Endothelial cell (in vitro differentiated cells): ENCODE measurements around the gene SNCAIP. TPM values are rescaled to one million over a fixed set of nuclear protein-coding genes. Genes with fewer than 3 reads are reported as not detected.

Source experiments
- DNase-seq: peaks from one replicate; pipeline ENCODE4 v3.0.0; 2021; ENCODE audit warnings: low spot score
- H3K27ac Mint-ChIP-seq: one replicate; pipeline ENCODE4 v1.8.0; 2021; ENCODE audit warnings: mixed read lengths, inconsistent platforms; ENCODE audit not compliant: unreplicated experiment
- H3K27me3 Mint-ChIP-seq: one replicate; pipeline ENCODE4 v1.8.0; 2021; ENCODE audit warnings: mild to moderate bottlenecking, moderate library complexity, mixed read lengths, inconsistent platforms; ENCODE audit not compliant: unreplicated experiment
- H3K36me3 Mint-ChIP-seq: one replicate; pipeline ENCODE4 v1.8.0; 2021; ENCODE audit warnings: mild to moderate bottlenecking, low read depth, mixed read lengths, inconsistent platforms; ENCODE audit not compliant: unreplicated experiment
- H3K4me1 Mint-ChIP-seq: one replicate; pipeline ENCODE4 v1.8.0; 2021; ENCODE audit warnings: mild to moderate bottlenecking, mixed read lengths, inconsistent platforms; ENCODE audit not compliant: unreplicated experiment
- H3K4me3 Mint-ChIP-seq: one replicate; pipeline ENCODE4 v1.8.0; 2021; ENCODE audit warnings: mild to moderate bottlenecking, mixed read lengths, inconsistent platforms; ENCODE audit not compliant: unreplicated experiment
- H3K9me3 Mint-ChIP-seq: one replicate; pipeline ENCODE4 v1.8.0; 2021; ENCODE audit warnings: mixed read lengths, inconsistent platforms; ENCODE audit not compliant: unreplicated experiment
- CTCF ChIP-seq: fragments of 200-600 bp; sonication (generic); IDR thresholded peaks from one replicate; pipeline ENCODE4 v1.5.0; 2021; ENCODE audit warnings: antibody characterized with exemption; ENCODE audit not compliant: unreplicated experiment
- total RNA-seq: library from RNA; stranded (reverse); fragmentation: NEBNext Ultra II Directional; extraction: Animal tissue kit (Norgen Biotek cat#: 25700); gene quantifications from one replicate; pipeline ENCODE4 v1.2.1, GENCODE V29; 2021; ENCODE audit not compliant: unreplicated experiment

SNCAIP gene
- total RNA-seq, 1 donor from 2014 or later = 254 TPM

- H3K4me1 Mint-ChIP-seq = peaks cover 35% of the 10 kb centered on the region
- H3K9me3 Mint-ChIP-seq = no peaks in the 10 kb centered on the region
- DNase-seq = no peak
- no peaks in the 10 kb centered on the region for H3K36me3 Mint-ChIP-seq
- H3K27me3 Mint-ChIP-seq = peaks cover 3% of the 10 kb centered on the region
- TF ChIP-seq CTCF = no peak
- no peak overlapping the region for H3K27ac Mint-ChIP-seq
- no peak overlapping the region for H3K4me3 Mint-ChIP-seq
Measured at GRCh38 chr5:122304471-122305215, 7.4 kb upstream of the SNCAIP start.

- Mint-ChIP-seq H3K36me3 (peaks cover 9% of the 10 kb centered on the region), H3K27ac (peak overlapping the region; percentile 92), H3K4me1 (peaks cover 49% of the 10 kb centered on the region), H3K27me3 (peaks cover 3% of the 10 kb centered on the region), H3K9me3 (no peaks in the 10 kb centered on the region), H3K4me3 (peak overlapping the region; percentile 16)
- TF ChIP-seq CTCF = no peak
- no peak for DNase-seq
Measured at GRCh38 chr5:122306461-122306860, 5.6 kb upstream of the SNCAIP start.

- TF ChIP-seq CTCF = no peak
- Mint-ChIP-seq H3K4me1 (peaks cover 67% of the 10 kb centered on the region), H3K4me3 (peak overlapping the region; percentile 94), H3K27ac (peak overlapping the region; percentile 88), H3K9me3 (no peaks in the 10 kb centered on the region), H3K27me3 (peaks cover 8% of the 10 kb centered on the region), H3K36me3 (peaks cover 33% of the 10 kb centered on the region)
- no peak for DNase-seq
Measured at GRCh38 chr5:122310889-122311288, 1.1 kb upstream of the SNCAIP start.

GRCh38 chr5:122311497-122311960 lies 508 bp upstream of the SNCAIP start:
- H3K9me3 Mint-ChIP-seq = no peaks in the 10 kb centered on the region
- H3K4me3 Mint-ChIP-seq = peak overlapping the region; percentile 94
- H3K27me3 Mint-ChIP-seq = peaks cover 8% of the 10 kb centered on the region
- peaks cover 67% of the 10 kb centered on the region for H3K4me1 Mint-ChIP-seq
- TF ChIP-seq CTCF = no peak
- no peak for DNase-seq
- peaks cover 39% of the 10 kb centered on the region for H3K36me3 Mint-ChIP-seq
- peak overlapping the region; percentile 88 for H3K27ac Mint-ChIP-seq
